ENCODE measurements around the gene SLC37A2.

Gene SLC37A2

DNA sequence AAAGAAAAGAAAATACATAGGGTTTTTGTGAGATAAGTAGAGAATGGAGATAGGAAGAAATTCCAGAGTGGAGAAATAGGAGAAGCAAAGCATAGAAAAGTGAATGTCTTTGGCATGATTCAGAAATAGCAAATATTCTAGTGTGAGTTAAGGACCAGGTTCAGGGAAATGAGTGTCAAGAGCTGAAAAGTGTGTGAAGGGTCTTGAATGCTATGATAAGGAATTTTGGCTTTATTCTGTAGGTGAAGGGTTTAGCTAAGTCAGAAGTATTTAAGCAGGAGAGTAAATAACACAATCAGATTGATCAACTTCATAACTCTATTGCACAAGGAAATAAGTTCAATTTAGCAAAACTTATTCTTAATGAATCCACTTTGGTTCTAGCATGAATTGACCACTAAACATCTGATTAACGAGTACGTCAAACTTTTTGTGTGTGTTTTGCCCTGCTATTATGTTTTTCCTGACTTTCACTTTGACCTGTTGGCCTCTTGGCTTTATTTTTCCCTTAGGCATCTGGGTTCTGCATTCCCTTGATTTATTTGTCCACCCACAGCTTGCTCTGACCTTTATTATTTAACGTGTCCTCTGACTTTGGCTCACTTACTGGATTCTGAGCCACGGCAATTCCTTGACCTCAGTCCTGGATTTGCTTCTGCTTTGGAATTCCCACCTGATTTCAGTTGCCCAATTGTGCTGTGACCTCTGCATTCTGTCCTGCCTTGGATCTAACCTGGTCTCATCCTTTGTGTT is 60.3 kb downstream of the SLC37A2 start:
- Histone ChIP-seq H3K4me3 (ENCODE audit: low read length, poor library complexity, severe bottlenecking) (peak overlapping the region; percentile 48), H4K20me1 (ENCODE audit: insufficient read depth, low read length, poor library complexity, severe bottlenecking) (no peaks in the 10 kb centered on the region), H3K79me2 (ENCODE audit: insufficient read depth, low read length) (no peaks in the 10 kb centered on the region), H3K9me3 (ENCODE audit: insufficient read depth, low read depth, low read length) (no peaks in the 10 kb centered on the region), H3K4me2 (ENCODE audit: low read depth, low read length, poor library complexity, severe bottlenecking) (peak overlapping the region; percentile 36), H2AFZ (ENCODE audit: low read length) (peak overlapping the region; percentile 87), H3K36me3 (ENCODE audit: insufficient read depth, low read length) (no peaks in the 10 kb centered on the region), H3K9me2 (replicated peaks; ENCODE audit: low read depth, low read length) (no peaks in the 10 kb centered on the region), H3K4me1 (ENCODE audit: insufficient read depth, low read length, poor library complexity, severe bottlenecking) (no peaks in the 10 kb centered on the region), H3F3A (ENCODE audit: low read depth) (no peaks in the 10 kb centered on the region), H3K9ac (ENCODE audit: low read depth, low read length, poor library complexity, severe bottlenecking) (no peak overlapping the region), H3K27me3 (ENCODE audit: insufficient read depth, low read length, poor library complexity, severe bottlenecking) (peaks cover 87% of the 10 kb centered on the region)
- TF ChIP-seq, protein P1, sequence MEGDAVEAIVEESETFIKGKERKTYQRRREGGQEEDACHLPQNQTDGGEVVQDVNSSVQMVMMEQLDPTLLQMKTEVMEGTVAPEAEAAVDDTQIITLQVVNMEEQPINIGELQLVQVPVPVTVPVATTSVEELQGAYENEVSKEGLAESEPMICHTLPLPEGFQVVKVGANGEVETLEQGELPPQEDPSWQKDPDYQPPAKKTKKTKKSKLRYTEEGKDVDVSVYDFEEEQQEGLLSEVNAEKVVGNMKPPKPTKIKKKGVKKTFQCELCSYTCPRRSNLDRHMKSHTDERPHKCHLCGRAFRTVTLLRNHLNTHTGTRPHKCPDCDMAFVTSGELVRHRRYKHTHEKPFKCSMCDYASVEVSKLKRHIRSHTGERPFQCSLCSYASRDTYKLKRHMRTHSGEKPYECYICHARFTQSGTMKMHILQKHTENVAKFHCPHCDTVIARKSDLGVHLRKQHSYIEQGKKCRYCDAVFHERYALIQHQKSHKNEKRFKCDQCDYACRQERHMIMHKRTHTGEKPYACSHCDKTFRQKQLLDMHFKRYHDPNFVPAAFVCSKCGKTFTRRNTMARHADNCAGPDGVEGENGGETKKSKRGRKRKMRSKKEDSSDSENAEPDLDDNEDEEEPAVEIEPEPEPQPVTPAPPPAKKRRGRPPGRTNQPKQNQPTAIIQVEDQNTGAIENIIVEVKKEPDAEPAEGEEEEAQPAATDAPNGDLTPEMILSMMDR (conservative IDR thresholded peaks at IDR 0.05; ENCODE audit: low read length): no peak
- no peak for TF ChIP-seq EZH2phosphoT487 (IDR thresholded peaks at IDR 0.05; ENCODE audit: borderline replicate concordance)

DNA sequence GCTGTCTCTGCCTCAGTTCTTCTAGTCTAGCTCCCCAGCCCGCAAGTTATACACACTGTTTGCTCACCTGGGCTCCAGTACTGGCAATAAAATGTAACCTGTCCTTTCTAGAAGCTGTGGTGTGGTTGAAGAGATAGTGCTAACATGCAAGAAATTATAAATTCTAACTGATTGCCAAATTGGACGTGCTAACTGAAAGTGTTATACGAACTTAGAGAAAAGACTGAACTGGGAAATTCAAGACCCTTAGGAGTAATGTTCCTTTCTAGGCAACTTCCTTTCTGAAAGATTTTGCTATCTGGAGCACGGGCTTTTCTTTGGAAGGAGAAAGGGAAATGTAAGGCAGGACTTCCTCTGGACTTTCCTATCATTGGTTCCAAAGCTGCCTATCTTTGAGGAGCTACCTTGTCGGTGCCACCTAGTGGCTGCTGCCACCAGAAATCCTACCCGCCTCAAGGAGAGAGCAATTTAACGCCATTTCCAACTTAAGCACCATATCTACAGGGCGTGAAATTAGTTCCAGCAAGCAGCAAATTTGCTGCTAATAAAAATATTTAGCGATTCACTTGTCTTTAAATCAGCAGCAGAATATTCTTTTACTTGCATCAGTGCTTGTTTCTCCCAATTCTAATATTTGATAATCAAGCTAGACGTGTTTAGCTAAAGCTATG is 61.0 kb downstream of the SLC37A2 start:
- H3K4me1 ChIP-seq (ENCODE audit: insufficient read depth, low read length, poor library complexity, severe bottlenecking): no peaks in the 10 kb centered on the region
- H3K36me3 ChIP-seq (ENCODE audit: insufficient read depth, low read length): no peaks in the 10 kb centered on the region
- no peaks in the 10 kb centered on the region for H4K20me1 ChIP-seq (ENCODE audit: insufficient read depth, low read length, poor library complexity, severe bottlenecking)
- H3K4me3 ChIP-seq (ENCODE audit: low read length, poor library complexity, severe bottlenecking): peak overlapping the region; percentile 48
- H3K9ac ChIP-seq (ENCODE audit: low read depth, low read length, poor library complexity, severe bottlenecking): no peak overlapping the region
- TF ChIP-seq EZH2phosphoT487 (IDR thresholded peaks at IDR 0.05; ENCODE audit: borderline replicate concordance): no peak
- TF ChIP-seq, protein P1 (conservative IDR thresholded peaks at IDR 0.05; ENCODE audit: low read length): peak; percentile 74
- H2AFZ ChIP-seq (ENCODE audit: low read length): peak overlapping the region; percentile 87
- H3K79me2 ChIP-seq (ENCODE audit: insufficient read depth, low read length): no peaks in the 10 kb centered on the region
- no peaks in the 10 kb centered on the region for H3K9me2 ChIP-seq (replicated peaks; ENCODE audit: low read depth, low read length)
- H3K4me2 ChIP-seq (ENCODE audit: low read depth, low read length, poor library complexity, severe bottlenecking): peak overlapping the region; percentile 36
- H3F3A ChIP-seq (ENCODE audit: low read depth): no peaks in the 10 kb centered on the region
- no peaks in the 10 kb centered on the region for H3K9me3 ChIP-seq (ENCODE audit: insufficient read depth, low read depth, low read length)
- H3K27me3 ChIP-seq (ENCODE audit: insufficient read depth, low read length, poor library complexity, severe bottlenecking): peaks cover 87% of the 10 kb centered on the region

DNA sequence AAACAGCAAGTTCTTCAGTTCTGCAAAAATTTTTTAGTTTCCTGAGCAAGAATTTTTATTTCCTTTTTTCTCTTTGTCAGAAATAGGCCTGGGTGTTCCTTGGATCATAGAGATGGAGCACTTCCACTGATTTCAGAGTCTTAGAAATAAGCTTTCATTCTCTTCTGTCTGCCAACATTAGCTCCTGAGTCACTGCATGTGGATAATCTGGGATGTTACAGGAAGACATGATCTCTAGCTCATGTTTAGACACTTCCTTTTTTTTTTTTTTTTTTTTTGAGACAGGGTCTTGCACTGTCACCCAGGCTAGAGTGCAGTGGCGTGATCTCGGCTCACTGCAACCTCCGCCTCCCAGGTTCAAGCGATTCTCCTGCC is 61.5 kb downstream of the SLC37A2 start:
- Histone ChIP-seq H3F3A (ENCODE audit: low read depth) (no peaks in the 10 kb centered on the region), H3K9me3 (ENCODE audit: insufficient read depth, low read depth, low read length) (no peaks in the 10 kb centered on the region), H3K9ac (ENCODE audit: low read depth, low read length, poor library complexity, severe bottlenecking) (no peak overlapping the region), H3K36me3 (ENCODE audit: insufficient read depth, low read length) (no peaks in the 10 kb centered on the region), H3K4me1 (ENCODE audit: insufficient read depth, low read length, poor library complexity, severe bottlenecking) (no peaks in the 10 kb centered on the region), H4K20me1 (ENCODE audit: insufficient read depth, low read length, poor library complexity, severe bottlenecking) (no peaks in the 10 kb centered on the region), H2AFZ (ENCODE audit: low read length) (no peak overlapping the region; the same call in 1 of the 2 replicates), H3K9me2 (replicated peaks; ENCODE audit: low read depth, low read length) (no peaks in the 10 kb centered on the region), H3K27me3 (ENCODE audit: insufficient read depth, low read length, poor library complexity, severe bottlenecking) (peaks cover 87% of the 10 kb centered on the region), H3K4me2 (ENCODE audit: low read depth, low read length, poor library complexity, severe bottlenecking) (no peak overlapping the region), H3K4me3 (ENCODE audit: low read length, poor library complexity, severe bottlenecking) (no peak overlapping the region), H3K79me2 (ENCODE audit: insufficient read depth, low read length) (no peaks in the 10 kb centered on the region)
- TF ChIP-seq, protein P1 (conservative IDR thresholded peaks at IDR 0.05; ENCODE audit: low read length): no peak
- no peak for TF ChIP-seq EZH2phosphoT487 (IDR thresholded peaks at IDR 0.05; ENCODE audit: borderline replicate concordance)

Data from Loucy (cell line).